ENCODE data around the gene SNX15.

Gene SNX15

GRCh38 chr11:64989416-64989815, 37.8 kb upstream of the SNX15 start:
- H3K36me3 ChIP-seq (ENCODE audit: insufficient read depth, low read length), result no peaks in the 10 kb centered on the region
- H3F3A ChIP-seq (ENCODE audit: low read depth), result no peaks in the 10 kb centered on the region
- no peak overlapping the region for H3K9ac ChIP-seq (ENCODE audit: low read depth, low read length, poor library complexity, severe bottlenecking)
- no peaks in the 10 kb centered on the region for H3K9me2 ChIP-seq (replicated peaks; ENCODE audit: low read depth, low read length)
- H3K4me1 ChIP-seq (ENCODE audit: insufficient read depth, low read length, poor library complexity, severe bottlenecking), result peaks cover 5% of the 10 kb centered on the region
- no peaks in the 10 kb centered on the region for H4K20me1 ChIP-seq (ENCODE audit: insufficient read depth, low read length, poor library complexity, severe bottlenecking)
- no peak overlapping the region for H3K4me3 ChIP-seq (ENCODE audit: low read length, poor library complexity, severe bottlenecking)
- no peak overlapping the region for H2AFZ ChIP-seq (ENCODE audit: low read length)
- no peaks in the 10 kb centered on the region for H3K9me3 ChIP-seq (ENCODE audit: insufficient read depth, low read depth, low read length)
- H3K79me2 ChIP-seq (ENCODE audit: insufficient read depth, low read length), result no peaks in the 10 kb centered on the region
- H3K27me3 ChIP-seq (ENCODE audit: insufficient read depth, low read length, poor library complexity, severe bottlenecking), result no peaks in the 10 kb centered on the region
- no peak for TF ChIP-seq CTCF (conservative IDR thresholded peaks at IDR 0.05; ENCODE audit: low read length)
- no peak for TF ChIP-seq EZH2phosphoT487 (IDR thresholded peaks at IDR 0.05; ENCODE audit: borderline replicate concordance)
- no peak overlapping the region for H3K4me2 ChIP-seq (ENCODE audit: low read depth, low read length, poor library complexity, severe bottlenecking)

- Histone ChIP-seq H3K79me2 (ENCODE audit: insufficient read depth, low read length) (no peaks in the 10 kb centered on the region), H3K9me2 (replicated peaks; ENCODE audit: low read depth, low read length) (no peaks in the 10 kb centered on the region), H2AFZ (ENCODE audit: low read length) (no peak overlapping the region), H3K4me3 (ENCODE audit: low read length, poor library complexity, severe bottlenecking) (no peak overlapping the region), H3F3A (ENCODE audit: low read depth) (no peaks in the 10 kb centered on the region), H3K9ac (ENCODE audit: low read depth, low read length, poor library complexity, severe bottlenecking) (no peak overlapping the region), H3K9me3 (ENCODE audit: insufficient read depth, low read depth, low read length) (no peaks in the 10 kb centered on the region), H3K4me1 (ENCODE audit: insufficient read depth, low read length, poor library complexity, severe bottlenecking) (peaks cover 5% of the 10 kb centered on the region), H3K36me3 (ENCODE audit: insufficient read depth, low read length) (no peaks in the 10 kb centered on the region), H3K4me2 (ENCODE audit: low read depth, low read length, poor library complexity, severe bottlenecking) (no peak overlapping the region), H3K27me3 (ENCODE audit: insufficient read depth, low read length, poor library complexity, severe bottlenecking) (no peaks in the 10 kb centered on the region), H4K20me1 (ENCODE audit: insufficient read depth, low read length, poor library complexity, severe bottlenecking) (no peaks in the 10 kb centered on the region)
- TF ChIP-seq CTCF (conservative IDR thresholded peaks at IDR 0.05; ENCODE audit: low read length) (no peak), EZH2phosphoT487 (IDR thresholded peaks at IDR 0.05; ENCODE audit: borderline replicate concordance) (no peak)
Measured at GRCh38 chr11:64990222-64990923, 36.9 kb upstream of the SNX15 start.

- no peaks in the 10 kb centered on the region for H3F3A ChIP-seq (ENCODE audit: low read depth)
- H3K27me3 ChIP-seq (ENCODE audit: insufficient read depth, low read length, poor library complexity, severe bottlenecking), result no peaks in the 10 kb centered on the region
- no peaks in the 10 kb centered on the region for H3K9me2 ChIP-seq (replicated peaks; ENCODE audit: low read depth, low read length)
- H3K9me3 ChIP-seq (ENCODE audit: insufficient read depth, low read depth, low read length), result no peaks in the 10 kb centered on the region
- no peak overlapping the region for H3K4me3 ChIP-seq (ENCODE audit: low read length, poor library complexity, severe bottlenecking)
- peaks cover 8% of the 10 kb centered on the region for H3K4me1 ChIP-seq (ENCODE audit: insufficient read depth, low read length, poor library complexity, severe bottlenecking)
- H3K4me2 ChIP-seq (ENCODE audit: low read depth, low read length, poor library complexity, severe bottlenecking), result no peak overlapping the region
- H3K79me2 ChIP-seq (ENCODE audit: insufficient read depth, low read length), result no peaks in the 10 kb centered on the region
- no peaks in the 10 kb centered on the region for H4K20me1 ChIP-seq (ENCODE audit: insufficient read depth, low read length, poor library complexity, severe bottlenecking)
- H3K9ac ChIP-seq (ENCODE audit: low read depth, low read length, poor library complexity, severe bottlenecking), result no peak overlapping the region
- TF ChIP-seq CTCF (conservative IDR thresholded peaks at IDR 0.05; ENCODE audit: low read length), result no peak
- TF ChIP-seq EZH2phosphoT487 (IDR thresholded peaks at IDR 0.05; ENCODE audit: borderline replicate concordance), result no peak
- no peaks in the 10 kb centered on the region for H3K36me3 ChIP-seq (ENCODE audit: insufficient read depth, low read length)
- no peak overlapping the region for H2AFZ ChIP-seq (ENCODE audit: low read length)
Measured at GRCh38 chr11:64994318-64994717, 32.9 kb upstream of the SNX15 start.

Measured in Loucy (cell line).